K562 (cell line): Measurements from ENCODE around the gene MRFAP1. TPM values are rescaled to one million over a fixed set of nuclear protein-coding genes. Genes with fewer than 3 reads are reported as not detected.

Experiments
- BDP1 ChIP-seq: IDR thresholded peaks from 3 replicates; pipeline ENCODE4 v1.6.1; 2011; ENCODE audit not compliant: insufficient read length, insufficient read depth
- CBX5 ChIP-seq: IDR thresholded peaks from 2 replicates; pipeline ENCODE4 v1.6.1; 2014; ENCODE audit warnings: low read depth, borderline replicate concordance
- FOXA1 ChIP-seq: fragments of 450-650 bp; IDR thresholded peaks from 2 replicates; pipeline ENCODE4 v1.6.1; 2016; ENCODE audit warnings: mild to moderate bottlenecking, borderline replicate concordance
- FOXK2 ChIP-seq, 2 experiments: fragments of 450-650 bp; IDR thresholded peaks in 1 of 2; conservative IDR thresholded peaks in 1 of 2; 2 replicates each; pipeline ENCODE4 v1.6.1; 2016; ENCODE audit warnings: low read depth in 2 of 2, mild to moderate bottlenecking in 1 of 2
- GABPA ChIP-seq: fragments of 200-800 bp; sonication (Bioruptor generic); conservative IDR thresholded peaks from 2 replicates; pipeline ENCODE4 v1.6.1; 2016; ENCODE audit warnings: low read depth, missing genetic modification characterization, missing compliant biosample characterization
- POLR2H ChIP-seq: IDR thresholded peaks from 2 replicates; pipeline ENCODE4 v1.6.1; 2016; ENCODE audit warnings: missing genetic modification characterization, low read depth, mild to moderate bottlenecking, control low read depth, missing compliant biosample characterization, moderate library complexity
- SAP30 ChIP-seq: fragments of 200-600 bp; sonication (generic); IDR thresholded peaks from 2 replicates; pipeline ENCODE4 v1.6.1; 2012; ENCODE audit warnings: borderline replicate concordance, low read depth, mild to moderate bottlenecking, moderate library complexity, low read length, control low read depth, inconsistent platforms; ENCODE audit not compliant: insufficient read depth, poor library complexity, severe bottlenecking
- SIN3B ChIP-seq: fragments of 450-650 bp; IDR thresholded peaks from 2 replicates; pipeline ENCODE4 v1.6.1; 2017; ENCODE audit warnings: low read depth, mild to moderate bottlenecking, moderate library complexity
- SRF ChIP-seq, 2 experiments: fragments of 250-450, 450-650 bp in 1 of 2; sonication (Bioruptor Pico) in 1 of 2; sonication (generic) in 1 of 2; formaldehyde crosslinking; IDR thresholded peaks; 2 replicates each; pipeline versions ENCODE4 v1.5.0 to v1.5.1; 2020 to 2022; ENCODE audit warnings: mild to moderate bottlenecking in 1 of 2, missing genetic modification reagents in 1 of 2
- TFAM ChIP-seq: fragments of 250-450 bp; sonication (Bioruptor Pico); conservative IDR thresholded peaks from 2 replicates; pipeline ENCODE4 v1.5.0; 2021; ENCODE audit warnings: mild to moderate bottlenecking, moderate library complexity
- ZNF778 ChIP-seq: fragments of 450-650 bp; formaldehyde crosslinking; IDR thresholded peaks from 2 replicates; pipeline ENCODE4 v1.4.0; 2020; ENCODE audit warnings: mild to moderate bottlenecking, moderate library complexity
- polyA plus RNA-seq, 8 experiments: library from polyadenylated mRNA; depleted of rRNA in 4 of 8; stranded (reverse) in 5 of 8; unstranded in 3 of 8; fragments of >200 nt; fragmentation: Nextera tagmentation in 2 of 8; fragmentation: Illumina TruSeq in 1 of 8; extraction: Ambion mirVana in 2 of 8; extraction: Trizol in 1 of 8; gene quantifications; 2 replicates each; pipeline versions ENCODE4 v1.2.1 to v1.2.3, GENCODE V29; 2011 to 2014; ENCODE audit warnings: inconsistent platforms in 1 of 8, missing spikeins in 1 of 8
- total RNA-seq, 7 experiments: library from RNA; depleted of rRNA in 6 of 7; stranded (reverse); fragments of >200 nt in 6 of 7; fragmentation: Illumina TruSeq in 2 of 7; extraction: Trizol in 2 of 7; gene quantifications; 2 replicates each; pipeline versions ENCODE4 v1.2.1 to v1.2.3, GENCODE V29; 2011 to 2021; ENCODE audit warnings: low replicate concordance in 1 of 7
- TF ChIP-seq, protein P1 (sequence below), 3 experiments: fragments of 200-800 bp in 1 of 3; fragments of 250-450 bp in 1 of 3; fragments of 450-650 bp in 1 of 3; sonication (Bioruptor Pico) in 1 of 3; sonication (Bioruptor generic) in 1 of 3; formaldehyde crosslinking in 1 of 3; IDR thresholded peaks; 2 replicates each; pipeline versions ENCODE4 v1.6.1 to v1.8.0; 2016 to 2022; ENCODE audit warnings: mild to moderate bottlenecking in 2 of 3, missing genetic modification characterization in 2 of 3, missing compliant biosample characterization in 1 of 3, moderate library complexity in 1 of 3
- TF ChIP-seq, protein P2 (sequence below): fragments of 450-650 bp; IDR thresholded peaks from 2 replicates; pipeline ENCODE4 v1.6.1; 2016
- TF ChIP-seq, protein P3 (sequence below): fragments of 250-450 bp; sonication (Bioruptor Pico); IDR thresholded peaks from 2 replicates; pipeline ENCODE4 v1.5.0; 2020; ENCODE audit warnings: mild to moderate bottlenecking, borderline replicate concordance
- TF ChIP-seq, protein P4 (sequence below), 2 experiments: IDR thresholded peaks; 2 replicates each; pipeline ENCODE4 v1.6.1; 2011; ENCODE audit warnings: borderline replicate concordance in 1 of 2, control low read depth in 1 of 2, low read depth in 1 of 2, low read length in 1 of 2, mild to moderate bottlenecking in 1 of 2, mixed read lengths in 1 of 2, moderate library complexity in 1 of 2; ENCODE audit not compliant: insufficient read depth in 1 of 2, insufficient read length in 1 of 2, poor library complexity in 1 of 2, severe bottlenecking in 1 of 2; ENCODE audit errors: extremely low read depth in 1 of 2
- TF ChIP-seq, protein P5 (sequence below): sonication (generic); formaldehyde crosslinking; IDR thresholded peaks from 2 replicates; pipeline ENCODE4 v1.8.0; 2022; ENCODE audit warnings: missing genetic modification reagents, mild to moderate bottlenecking, borderline replicate concordance

The MRFAP1 gene
- total and polyA plus RNA-seq, 9 of the 15 experiments (the other 6 are each of a cell fraction or from before 2014, with no cell fraction given) = 46.0 to 270 (median 151) TPM

DNA sequence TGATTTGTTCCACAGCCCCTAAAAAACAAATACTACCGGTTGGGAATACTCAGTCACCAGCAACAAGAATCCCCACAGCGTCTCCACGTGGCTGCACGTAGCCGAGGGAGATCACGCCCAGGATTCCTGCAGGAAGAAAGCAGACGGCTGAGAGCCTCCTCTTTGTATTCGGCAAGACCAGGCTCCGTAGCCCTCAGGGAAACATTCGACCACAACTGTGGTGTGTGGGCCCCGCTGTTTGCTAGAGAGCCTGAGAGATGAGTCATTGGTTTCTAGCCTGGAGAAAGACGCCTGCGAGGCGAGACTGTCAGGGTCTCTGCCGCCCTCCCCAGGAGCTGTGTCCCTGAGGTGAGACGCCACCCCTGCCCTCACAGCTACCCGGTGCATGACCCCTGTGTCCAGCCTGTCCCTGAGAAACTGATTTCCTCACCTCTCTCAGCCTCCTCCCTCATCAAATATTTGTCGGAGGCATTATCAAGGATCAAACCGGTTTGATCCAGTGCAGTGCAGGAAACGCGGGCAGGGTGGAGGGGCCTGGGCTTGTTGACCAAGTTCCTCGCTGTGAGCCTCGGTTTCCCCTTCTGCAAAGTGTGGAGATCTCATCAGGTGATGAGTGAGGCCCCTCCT is 48.5 kb downstream of the MRFAP1 start (continued):
- TF ChIP-seq, protein P1, sequence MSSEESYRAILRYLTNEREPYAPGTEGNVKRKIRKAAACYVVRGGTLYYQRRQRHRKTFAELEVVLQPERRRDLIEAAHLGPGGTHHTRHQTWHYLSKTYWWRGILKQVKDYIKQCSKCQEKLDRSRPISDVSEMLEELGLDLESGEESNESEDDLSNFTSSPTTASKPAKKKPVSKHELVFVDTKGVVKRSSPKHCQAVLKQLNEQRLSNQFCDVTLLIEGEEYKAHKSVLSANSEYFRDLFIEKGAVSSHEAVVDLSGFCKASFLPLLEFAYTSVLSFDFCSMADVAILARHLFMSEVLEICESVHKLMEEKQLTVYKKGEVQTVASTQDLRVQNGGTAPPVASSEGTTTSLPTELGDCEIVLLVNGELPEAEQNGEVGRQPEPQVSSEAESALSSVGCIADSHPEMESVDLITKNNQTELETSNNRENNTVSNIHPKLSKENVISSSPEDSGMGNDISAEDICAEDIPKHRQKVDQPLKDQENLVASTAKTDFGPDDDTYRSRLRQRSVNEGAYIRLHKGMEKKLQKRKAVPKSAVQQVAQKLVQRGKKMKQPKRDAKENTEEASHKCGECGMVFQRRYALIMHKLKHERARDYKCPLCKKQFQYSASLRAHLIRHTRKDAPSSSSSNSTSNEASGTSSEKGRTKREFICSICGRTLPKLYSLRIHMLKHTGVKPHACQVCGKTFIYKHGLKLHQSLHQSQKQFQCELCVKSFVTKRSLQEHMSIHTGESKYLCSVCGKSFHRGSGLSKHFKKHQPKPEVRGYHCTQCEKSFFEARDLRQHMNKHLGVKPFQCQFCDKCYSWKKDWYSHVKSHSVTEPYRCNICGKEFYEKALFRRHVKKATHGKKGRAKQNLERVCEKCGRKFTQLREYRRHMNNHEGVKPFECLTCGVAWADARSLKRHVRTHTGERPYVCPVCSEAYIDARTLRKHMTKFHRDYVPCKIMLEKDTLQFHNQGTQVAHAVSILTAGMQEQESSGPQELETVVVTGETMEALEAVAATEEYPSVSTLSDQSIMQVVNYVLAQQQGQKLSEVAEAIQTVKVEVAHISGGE (CRISPR knock-in tag; IDR thresholded peaks at IDR 0.05) = no peak
- TF ChIP-seq ZNF778 (CRISPR knock-in tag) = no peak
- TF ChIP-seq CBX5 = no peak
- no peak for TF ChIP-seq SIN3B
- no peak for TF ChIP-seq BDP1
- TF ChIP-seq, protein P2, sequence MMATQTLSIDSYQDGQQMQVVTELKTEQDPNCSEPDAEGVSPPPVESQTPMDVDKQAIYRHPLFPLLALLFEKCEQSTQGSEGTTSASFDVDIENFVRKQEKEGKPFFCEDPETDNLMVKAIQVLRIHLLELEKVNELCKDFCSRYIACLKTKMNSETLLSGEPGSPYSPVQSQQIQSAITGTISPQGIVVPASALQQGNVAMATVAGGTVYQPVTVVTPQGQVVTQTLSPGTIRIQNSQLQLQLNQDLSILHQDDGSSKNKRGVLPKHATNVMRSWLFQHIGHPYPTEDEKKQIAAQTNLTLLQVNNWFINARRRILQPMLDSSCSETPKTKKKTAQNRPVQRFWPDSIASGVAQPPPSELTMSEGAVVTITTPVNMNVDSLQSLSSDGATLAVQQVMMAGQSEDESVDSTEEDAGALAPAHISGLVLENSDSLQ = no peak
- peak in 1 of 2 experiments; percentile 14; a peak in 1 of 4 replicates for TF ChIP-seq FOXK2 (conservative IDR thresholded peaks at IDR 0.05 in 1 of 2, IDR thresholded peaks at IDR 0.05 in 1 of 2; ENCODE audit: low read depth in 2 of 2)
- TF ChIP-seq FOXA1 = no peak
- TF ChIP-seq GABPA (tag) = no peak
- TF ChIP-seq POLR2H = no peak
- TF ChIP-seq SAP30 = no peak
- TF ChIP-seq TFAM (CRISPR knock-in tag) = no peak
- TF ChIP-seq, protein P3, sequence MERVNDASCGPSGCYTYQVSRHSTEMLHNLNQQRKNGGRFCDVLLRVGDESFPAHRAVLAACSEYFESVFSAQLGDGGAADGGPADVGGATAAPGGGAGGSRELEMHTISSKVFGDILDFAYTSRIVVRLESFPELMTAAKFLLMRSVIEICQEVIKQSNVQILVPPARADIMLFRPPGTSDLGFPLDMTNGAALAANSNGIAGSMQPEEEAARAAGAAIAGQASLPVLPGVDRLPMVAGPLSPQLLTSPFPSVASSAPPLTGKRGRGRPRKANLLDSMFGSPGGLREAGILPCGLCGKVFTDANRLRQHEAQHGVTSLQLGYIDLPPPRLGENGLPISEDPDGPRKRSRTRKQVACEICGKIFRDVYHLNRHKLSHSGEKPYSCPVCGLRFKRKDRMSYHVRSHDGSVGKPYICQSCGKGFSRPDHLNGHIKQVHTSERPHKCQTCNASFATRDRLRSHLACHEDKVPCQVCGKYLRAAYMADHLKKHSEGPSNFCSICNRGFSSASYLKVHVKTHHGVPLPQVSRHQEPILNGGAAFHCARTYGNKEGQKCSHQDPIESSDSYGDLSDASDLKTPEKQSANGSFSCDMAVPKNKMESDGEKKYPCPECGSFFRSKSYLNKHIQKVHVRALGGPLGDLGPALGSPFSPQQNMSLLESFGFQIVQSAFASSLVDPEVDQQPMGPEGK (CRISPR knock-in tag) = no peak
- TF ChIP-seq, protein P4, sequence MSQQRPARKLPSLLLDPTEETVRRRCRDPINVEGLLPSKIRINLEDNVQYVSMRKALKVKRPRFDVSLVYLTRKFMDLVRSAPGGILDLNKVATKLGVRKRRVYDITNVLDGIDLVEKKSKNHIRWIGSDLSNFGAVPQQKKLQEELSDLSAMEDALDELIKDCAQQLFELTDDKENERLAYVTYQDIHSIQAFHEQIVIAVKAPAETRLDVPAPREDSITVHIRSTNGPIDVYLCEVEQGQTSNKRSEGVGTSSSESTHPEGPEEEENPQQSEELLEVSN (IDR thresholded peaks at IDR 0.05; ENCODE audit: borderline replicate concordance in 1 of 2, extremely low read depth in 1 of 2, insufficient read depth in 1 of 2, insufficient read length in 1 of 2, low read depth in 1 of 2, low read length in 1 of 2, poor library complexity in 1 of 2, severe bottlenecking in 1 of 2) = peak; percentile 64 to 73
- no peak for TF ChIP-seq SRF (CRISPR knock-in tag; IDR thresholded peaks at IDR 0.05)
- TF ChIP-seq, protein P5, sequence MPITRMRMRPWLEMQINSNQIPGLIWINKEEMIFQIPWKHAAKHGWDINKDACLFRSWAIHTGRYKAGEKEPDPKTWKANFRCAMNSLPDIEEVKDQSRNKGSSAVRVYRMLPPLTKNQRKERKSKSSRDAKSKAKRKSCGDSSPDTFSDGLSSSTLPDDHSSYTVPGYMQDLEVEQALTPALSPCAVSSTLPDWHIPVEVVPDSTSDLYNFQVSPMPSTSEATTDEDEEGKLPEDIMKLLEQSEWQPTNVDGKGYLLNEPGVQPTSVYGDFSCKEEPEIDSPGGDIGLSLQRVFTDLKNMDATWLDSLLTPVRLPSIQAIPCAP (CRISPR knock-in tag) = 0 out of 2 replicates have a peak, but pooled peaks have one; percentile 33
